Mesothelial cell of epicardium (in vitro differentiated cells): Measurements from ENCODE around the gene FAM229B. TPM values are rescaled to one million over a fixed set of nuclear protein-coding genes. Genes with fewer than 3 reads are reported as not detected.

Experiments used
- DNase-seq, 2 experiments: peaks; one replicate each; pipeline ENCODE4 v3.0.0; 2021; ENCODE audit warnings: low spot score in 2 of 2; ENCODE audit not compliant: unreplicated experiment in 2 of 2
- H3K27ac Mint-ChIP-seq: 2 replicates; pipeline ENCODE4 v1.8.0; 2021; ENCODE audit warnings: mixed read lengths
- H3K27me3 Mint-ChIP-seq: 2 replicates; pipeline ENCODE4 v1.8.0; 2021; ENCODE audit warnings: low read depth, mixed read lengths
- H3K36me3 Mint-ChIP-seq: 2 replicates; pipeline ENCODE4 v1.8.0; 2021; ENCODE audit warnings: mixed read lengths
- H3K4me1 Mint-ChIP-seq: 2 replicates; pipeline ENCODE4 v1.8.0; 2021; ENCODE audit warnings: mixed read lengths
- H3K4me3 Mint-ChIP-seq: 2 replicates; pipeline ENCODE4 v1.8.0; 2021; ENCODE audit warnings: mild to moderate bottlenecking, moderate library complexity, mixed read lengths
- H3K9me3 Mint-ChIP-seq: 2 replicates; pipeline ENCODE4 v1.8.0; 2021; ENCODE audit warnings: mixed read lengths
- total RNA-seq: library from RNA; stranded (reverse); gene quantifications from 3 replicates; pipeline ENCODE4 v1.2.1, GENCODE V29; 2021
- TF ChIP-seq, protein P1 (sequence below): fragments of 200-600 bp; sonication (generic); IDR thresholded peaks from one replicate; pipeline ENCODE4 v1.5.0; 2021; ENCODE audit warnings: antibody characterized with exemption; ENCODE audit not compliant: unreplicated experiment

The FAM229B gene
- total RNA-seq, 1 donor from 2014 or later = 23.6 TPM

DNA sequence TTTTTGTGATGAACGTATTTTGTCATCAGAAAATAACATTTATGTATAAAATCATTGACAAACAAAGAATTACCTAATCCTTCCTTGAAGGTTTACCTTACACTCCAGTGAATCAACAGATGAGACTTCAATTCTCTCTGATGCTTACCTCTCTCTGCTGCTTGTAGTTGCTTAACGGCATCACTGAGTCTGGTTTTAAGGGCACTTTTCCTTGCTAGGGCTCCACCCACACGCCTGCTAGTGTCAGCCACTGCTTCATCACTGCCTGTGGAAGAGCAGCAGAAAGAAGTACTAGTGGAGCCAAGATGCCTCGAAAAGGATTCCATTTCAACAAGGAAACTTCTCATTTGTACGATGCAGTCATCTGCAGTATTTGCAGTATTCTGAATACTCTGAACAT, 63.0 kb downstream of the FAM229B start:
- Mint-ChIP-seq H3K9me3 (no peaks in the 10 kb centered on the region), H3K36me3 (peaks cover 2% of the 10 kb centered on the region), H3K4me1 (peaks cover 16% of the 10 kb centered on the region), H3K27ac (no peak overlapping the region), H3K4me3 (no peak overlapping the region), H3K27me3 (no peaks in the 10 kb centered on the region)
- TF ChIP-seq, protein P1, sequence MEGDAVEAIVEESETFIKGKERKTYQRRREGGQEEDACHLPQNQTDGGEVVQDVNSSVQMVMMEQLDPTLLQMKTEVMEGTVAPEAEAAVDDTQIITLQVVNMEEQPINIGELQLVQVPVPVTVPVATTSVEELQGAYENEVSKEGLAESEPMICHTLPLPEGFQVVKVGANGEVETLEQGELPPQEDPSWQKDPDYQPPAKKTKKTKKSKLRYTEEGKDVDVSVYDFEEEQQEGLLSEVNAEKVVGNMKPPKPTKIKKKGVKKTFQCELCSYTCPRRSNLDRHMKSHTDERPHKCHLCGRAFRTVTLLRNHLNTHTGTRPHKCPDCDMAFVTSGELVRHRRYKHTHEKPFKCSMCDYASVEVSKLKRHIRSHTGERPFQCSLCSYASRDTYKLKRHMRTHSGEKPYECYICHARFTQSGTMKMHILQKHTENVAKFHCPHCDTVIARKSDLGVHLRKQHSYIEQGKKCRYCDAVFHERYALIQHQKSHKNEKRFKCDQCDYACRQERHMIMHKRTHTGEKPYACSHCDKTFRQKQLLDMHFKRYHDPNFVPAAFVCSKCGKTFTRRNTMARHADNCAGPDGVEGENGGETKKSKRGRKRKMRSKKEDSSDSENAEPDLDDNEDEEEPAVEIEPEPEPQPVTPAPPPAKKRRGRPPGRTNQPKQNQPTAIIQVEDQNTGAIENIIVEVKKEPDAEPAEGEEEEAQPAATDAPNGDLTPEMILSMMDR = no peak
- DNase-seq = no peak

Other genes with a start within 250 kb of the FAM229B start
- 104 to 123 TPM (median 115 TPM) in 3 replicates for gene FYN, start 214.1 kb upstream of the FAM229B start, total RNA-seq
- gene CCN6, start 33.5 kb upstream of the FAM229B start, total RNA-seq = not detected in 3 replicates
- gene TUBE1, start 109 bp upstream of the FAM229B start, total RNA-seq = 19.0 to 20.7 TPM (median 19.6 TPM) in 3 replicates
- 41.5 to 49.4 TPM (median 46.4 TPM) in 3 replicates for gene LAMA4, start 167.0 kb downstream of the FAM229B start, total RNA-seq